HG02852 (cell line): ENCODE results near the gene NACC2.
A peak's percentile ranks its signal among the peaks of the same experiment; 100 is the strongest.
"Not testable (repeated sequence)": the region's sequence is repeated elsewhere in the genome, so short reads cannot be mapped to it uniquely, and the experiment has no call there.

Experiments
- ATAC-seq: cut with Tn5 transposase; IDR thresholded peaks from one replicate; pipeline ENCODE4 v1.9.1; 2021; ENCODE audit warnings: mild to moderate bottlenecking, moderate library complexity; ENCODE audit not compliant: unreplicated experiment

Gene NACC2

GRCh38 chr9:135966916-135967260 lies 128.2 kb downstream of the NACC2 start:
- not testable (repeated sequence) for ATAC-seq

GRCh38 chr9:135965124-135965756 lies 129.8 kb downstream of the NACC2 start:
- ATAC-seq: no peak

- ATAC-seq: no peak
These were observed 131.2 kb downstream of the NACC2 start for GRCh38 chr9:135963938-135964337.

- ATAC-seq: no peak
These were observed 131.8 kb downstream of the NACC2 start for GRCh38 chr9:135963338-135963737.

GRCh38 chr9:135962696-135963307 lies 132.3 kb downstream of the NACC2 start:
- no peak for ATAC-seq

GRCh38 chr9:135961811-135962695 lies 133.0 kb downstream of the NACC2 start:
- no peak for ATAC-seq

- peak; percentile 87 for ATAC-seq
These were observed 133.8 kb downstream of the NACC2 start, which contains the start of gene UBAC1 for GRCh38 chr9:135961277-135961715. UBAC1 (minus strand) TSS chr9:135961373; CDS start chr9:135961162, 211 bp downstream.

GRCh38 chr9:135960411-135961276 lies 134.4 kb downstream of the NACC2 start:
- ATAC-seq: peak; percentile 28

- ATAC-seq: no peak
These were observed 135.3 kb downstream of the NACC2 start for GRCh38 chr9:135959814-135960213.

- ATAC-seq: no peak
These were observed 136.6 kb downstream of the NACC2 start for GRCh38 chr9:135958485-135958884.

- no peak for ATAC-seq
These were observed 137.7 kb downstream of the NACC2 start for GRCh38 chr9:135957431-135957830.

- ATAC-seq: no peak
These were observed 138.3 kb downstream of the NACC2 start for GRCh38 chr9:135956802-135957174.
